D341Med (cell line): ENCODE measurements around the gene RGS7BP.

Experiments used
- DNase-seq: peaks from one replicate; pipeline ENCODE4 v3.0.0; 2012; ENCODE audit warnings: low spot score

The RGS7BP gene

GRCh38 chr5:64634997-64635686 is 129.3 kb downstream of the RGS7BP start:
- DNase-seq, result no peak

DNA sequence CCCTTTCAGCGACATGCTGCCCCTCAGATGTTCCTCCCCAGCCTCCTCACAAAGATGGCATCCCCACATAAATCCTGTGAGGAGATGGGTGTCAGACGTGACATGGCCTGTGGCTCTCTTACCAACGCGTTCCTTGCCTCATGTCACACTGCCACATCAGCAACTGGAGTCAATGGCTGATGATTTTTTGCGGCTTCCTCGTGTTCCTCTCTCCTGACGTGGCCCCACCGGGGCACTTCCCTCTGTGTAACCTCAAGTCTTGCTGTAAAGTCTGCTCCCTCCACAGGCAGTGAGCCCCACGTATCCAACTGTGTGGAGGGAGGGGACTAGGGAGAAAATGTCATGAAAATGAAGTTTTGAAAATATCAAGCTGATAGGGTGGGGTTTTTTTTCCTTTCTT is 131.3 kb downstream of the RGS7BP start:
- DNase-seq, result no peak

DNA sequence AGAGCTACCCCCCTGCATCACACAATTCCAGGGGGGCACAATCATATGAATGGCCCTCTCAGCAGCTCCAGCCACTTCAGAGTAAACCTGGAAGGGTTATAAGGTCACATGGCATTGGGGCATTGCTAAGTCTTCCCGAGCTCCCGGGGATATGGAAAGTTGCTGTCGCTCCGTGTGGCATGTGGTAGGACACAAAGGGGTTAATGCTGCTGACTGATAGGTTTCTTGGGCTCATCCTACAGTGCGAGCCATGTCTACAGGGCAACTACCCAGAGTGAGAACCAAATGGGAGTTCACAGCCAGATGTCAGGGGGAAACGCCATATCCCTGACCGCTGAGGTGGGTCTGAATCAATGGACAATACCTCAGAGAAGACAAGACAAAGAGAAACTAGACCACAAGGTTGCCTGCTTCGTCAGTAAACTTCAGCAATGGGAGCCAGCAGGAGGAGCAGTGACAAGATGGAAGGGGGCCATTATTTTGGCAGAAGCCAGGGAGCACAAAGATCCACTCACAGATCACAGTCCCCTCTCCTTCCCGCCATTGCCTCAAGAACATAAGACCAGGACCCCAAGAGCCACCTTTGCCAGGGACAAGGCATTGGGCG is 132.1 kb downstream of the RGS7BP start:
- no peak for DNase-seq

- DNase-seq, result no peak
These were observed 139.0 kb downstream of the RGS7BP start for GRCh38 chr5:64644831-64645230.

DNA sequence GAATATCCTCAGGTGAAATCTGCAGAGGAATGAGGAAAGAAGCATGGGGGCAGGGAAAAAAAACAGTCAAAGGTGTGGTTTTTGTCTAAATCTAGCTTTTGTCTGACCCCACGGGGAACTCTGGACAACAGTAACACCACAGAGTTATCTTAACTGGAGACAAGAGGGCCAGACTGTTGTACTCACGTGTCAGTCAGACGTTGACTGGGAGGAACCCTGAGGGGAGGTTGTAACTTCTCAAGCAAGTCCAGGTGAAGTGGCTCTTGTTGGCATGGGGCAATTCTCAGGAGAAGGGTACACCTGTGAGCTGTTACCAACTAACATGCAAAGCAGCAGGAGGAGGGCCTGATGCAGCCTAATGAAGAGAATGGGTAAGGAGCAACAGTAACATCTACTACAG is 140.4 kb downstream of the RGS7BP start:
- DNase-seq, result no peak

- no peak for DNase-seq
These were observed 143.7 kb downstream of the RGS7BP start for GRCh38 chr5:64649512-64649911.

DNA sequence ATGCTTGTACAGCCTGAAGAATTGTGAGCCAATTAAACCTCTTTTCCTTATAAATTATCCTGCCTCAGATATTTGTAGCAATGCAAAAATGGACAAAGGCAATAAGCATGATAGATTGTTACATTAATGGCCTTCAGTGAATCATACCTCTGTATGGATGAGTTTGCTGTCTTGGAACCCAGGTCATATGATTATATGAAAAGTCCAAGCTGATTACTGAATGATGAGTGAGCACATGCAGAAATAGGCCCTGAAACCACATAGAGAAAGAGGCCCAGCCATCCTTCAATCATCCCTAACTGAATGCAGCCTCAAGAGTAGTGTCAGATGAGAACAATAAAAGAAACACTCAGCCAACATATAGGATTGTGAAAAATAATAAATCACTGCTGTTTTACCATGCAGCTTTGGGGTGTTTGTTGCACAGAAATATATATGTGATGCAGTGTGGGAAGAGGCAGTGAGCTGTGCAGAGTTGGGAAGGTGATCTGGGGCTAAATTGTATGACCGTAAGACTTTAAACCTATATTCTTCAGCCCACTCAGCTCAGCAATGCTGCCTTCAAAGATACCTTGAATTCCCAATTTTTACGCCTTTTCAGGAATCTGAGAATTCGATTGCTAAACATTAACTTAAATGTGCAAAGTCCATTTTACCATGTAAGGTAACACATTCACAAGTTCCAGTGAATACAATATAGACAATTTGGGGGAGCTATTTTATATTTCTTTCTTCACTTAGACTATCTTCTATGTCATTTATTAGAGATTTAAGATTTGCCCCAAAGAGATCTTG is 148.1 kb downstream of the RGS7BP start:
- no peak for DNase-seq

DNA sequence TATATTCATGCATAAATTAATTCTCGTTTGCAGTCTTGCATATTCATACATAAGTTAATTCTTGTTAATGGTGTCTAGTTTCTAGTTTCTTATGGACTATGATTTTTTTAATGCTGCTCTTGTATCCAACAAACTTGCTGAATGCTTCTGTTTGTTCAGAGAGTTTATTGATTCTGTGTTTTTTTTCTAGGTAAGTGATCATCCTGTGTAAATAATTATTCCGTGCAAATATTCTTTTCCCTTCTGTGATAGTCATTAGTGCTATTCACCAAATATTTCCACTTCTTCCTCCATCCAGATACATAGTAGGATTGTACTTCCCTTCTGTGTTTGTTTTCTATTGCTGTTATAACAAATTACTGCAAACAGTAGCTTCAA is 148.7 kb downstream of the RGS7BP start:
- no peak for DNase-seq

- DNase-seq, result no peak
These were observed 149.8 kb downstream of the RGS7BP start for GRCh38 chr5:64655596-64655995.

- no peak for DNase-seq
These were observed 153.5 kb downstream of the RGS7BP start for GRCh38 chr5:64659289-64659688.
